AG10803 (cell line): Measurements from ENCODE around the gene ISG20.
A peak's percentile ranks its signal among the peaks of the same experiment; 100 is the strongest.
"Not testable (repeated sequence)": the region's sequence is repeated elsewhere in the genome, so short reads cannot be mapped to it uniquely, and the experiment has no call there.

Source experiments
- DNase-seq: peaks from one replicate; pipeline ENCODE4 v3.0.0; 2010; ENCODE audit warnings: low read depth
- H3K4me3 ChIP-seq: 2 replicates; pipeline ENCODE4 v1.5.1; 2011; ENCODE audit warnings: mild to moderate bottlenecking, low read length, control low read depth
- CTCF ChIP-seq: conservative IDR thresholded peaks from 2 replicates; pipeline ENCODE4 v1.5.1; 2011; ENCODE audit warnings: mild to moderate bottlenecking, low read length, control low read depth, inconsistent platforms

Gene ISG20

GRCh38 chr15:88636654-88637053, 2.2 kb upstream of the ISG20 start:
- TF ChIP-seq CTCF, result no peak
- no peak overlapping the region for H3K4me3 ChIP-seq
- no peak for DNase-seq

- no peak for TF ChIP-seq CTCF
- DNase-seq, result no peak
- H3K4me3 ChIP-seq, result no peak overlapping the region
These were observed 1.4 kb upstream of the ISG20 start for GRCh38 chr15:88637436-88637835.

- peak overlapping the region; percentile 67 for H3K4me3 ChIP-seq
- DNase-seq, result peak; percentile 44
- TF ChIP-seq CTCF, result no peak
These were observed 783 bp upstream of the ISG20 start for GRCh38 chr15:88637841-88638625.

GRCh38 chr15:88641959-88642452, 3.2 kb downstream of the ISG20 start:
- no peak for TF ChIP-seq CTCF
- DNase-seq, result no peak
- H3K4me3 ChIP-seq, result no peak overlapping the region

GRCh38 chr15:88642514-88642913, 3.7 kb downstream of the ISG20 start:
- H3K4me3 ChIP-seq, DNase-seq: not testable (repeated sequence)

- H3K4me3 ChIP-seq, result no peak overlapping the region
- TF ChIP-seq CTCF, result no peak
- no peak for DNase-seq
These were observed 5.9 kb downstream of the ISG20 start for GRCh38 chr15:88644741-88645140.

GRCh38 chr15:88645171-88646087, 6.6 kb downstream of the ISG20 start:
- no peak for TF ChIP-seq CTCF
- no peak overlapping the region for H3K4me3 ChIP-seq
- DNase-seq, result no peak
